Measurements from ENCODE around the gene IL17RA. TPM values are rescaled to one million over a fixed set of nuclear protein-coding genes. Genes with fewer than 3 reads are reported as not detected.

The IL17RA gene
- total RNA-seq, 2 donors from 2014 or later, result 7.9 to 12.2 TPM

DNA sequence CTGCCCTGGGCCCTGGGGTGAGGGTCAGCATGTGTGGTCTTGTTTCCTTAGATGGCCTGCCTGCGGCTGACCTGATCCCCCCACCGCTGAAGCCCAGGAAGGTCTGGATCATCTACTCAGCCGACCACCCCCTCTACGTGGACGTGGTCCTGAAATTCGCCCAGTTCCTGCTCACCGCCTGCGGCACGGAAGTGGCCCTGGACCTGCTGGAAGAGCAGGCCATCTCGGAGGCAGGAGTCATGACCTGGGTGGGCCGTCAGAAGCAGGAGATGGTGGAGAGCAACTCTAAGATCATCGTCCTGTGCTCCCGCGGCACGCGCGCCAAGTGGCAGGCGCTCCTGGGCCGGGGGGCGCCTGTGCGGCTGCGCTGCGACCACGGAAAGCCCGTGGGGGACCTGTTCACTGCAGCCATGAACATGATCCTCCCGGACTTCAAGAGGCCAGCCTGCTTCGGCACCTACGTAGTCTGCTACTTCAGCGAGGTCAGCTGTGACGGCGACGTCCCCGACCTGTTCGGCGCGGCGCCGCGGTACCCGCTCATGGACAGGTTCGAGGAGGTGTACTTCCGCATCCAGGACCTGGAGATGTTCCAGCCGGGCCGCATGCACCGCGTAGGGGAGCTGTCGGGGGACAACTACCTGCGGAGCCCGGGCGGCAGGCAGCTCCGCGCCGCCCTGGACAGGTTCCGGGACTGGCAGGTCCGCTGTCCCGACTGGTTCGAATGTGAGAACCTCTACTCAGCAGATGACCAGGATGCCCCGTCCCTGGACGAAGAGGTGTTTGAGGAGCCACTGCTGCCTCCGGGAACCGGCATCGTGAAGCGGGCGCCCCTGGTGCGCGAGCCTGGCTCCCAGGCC lies 23.7 kb downstream of the IL17RA start:
- TF ChIP-seq, protein P1, sequence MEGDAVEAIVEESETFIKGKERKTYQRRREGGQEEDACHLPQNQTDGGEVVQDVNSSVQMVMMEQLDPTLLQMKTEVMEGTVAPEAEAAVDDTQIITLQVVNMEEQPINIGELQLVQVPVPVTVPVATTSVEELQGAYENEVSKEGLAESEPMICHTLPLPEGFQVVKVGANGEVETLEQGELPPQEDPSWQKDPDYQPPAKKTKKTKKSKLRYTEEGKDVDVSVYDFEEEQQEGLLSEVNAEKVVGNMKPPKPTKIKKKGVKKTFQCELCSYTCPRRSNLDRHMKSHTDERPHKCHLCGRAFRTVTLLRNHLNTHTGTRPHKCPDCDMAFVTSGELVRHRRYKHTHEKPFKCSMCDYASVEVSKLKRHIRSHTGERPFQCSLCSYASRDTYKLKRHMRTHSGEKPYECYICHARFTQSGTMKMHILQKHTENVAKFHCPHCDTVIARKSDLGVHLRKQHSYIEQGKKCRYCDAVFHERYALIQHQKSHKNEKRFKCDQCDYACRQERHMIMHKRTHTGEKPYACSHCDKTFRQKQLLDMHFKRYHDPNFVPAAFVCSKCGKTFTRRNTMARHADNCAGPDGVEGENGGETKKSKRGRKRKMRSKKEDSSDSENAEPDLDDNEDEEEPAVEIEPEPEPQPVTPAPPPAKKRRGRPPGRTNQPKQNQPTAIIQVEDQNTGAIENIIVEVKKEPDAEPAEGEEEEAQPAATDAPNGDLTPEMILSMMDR (IDR thresholded peaks at IDR 0.05), result no peak
- no peak overlapping the region for H3K27ac ChIP-seq
- H3K4me3 ChIP-seq, result no peak overlapping the region
- H3K36me3 ChIP-seq, result peaks cover 27% of the 10 kb centered on the region
- H3K9me3 ChIP-seq, result no peaks in the 10 kb centered on the region
- no peaks in the 10 kb centered on the region for H3K4me1 ChIP-seq
- no peak for DNase-seq (ENCODE audit: low spot score)
- no peaks in the 10 kb centered on the region for H3K27me3 ChIP-seq

DNA sequence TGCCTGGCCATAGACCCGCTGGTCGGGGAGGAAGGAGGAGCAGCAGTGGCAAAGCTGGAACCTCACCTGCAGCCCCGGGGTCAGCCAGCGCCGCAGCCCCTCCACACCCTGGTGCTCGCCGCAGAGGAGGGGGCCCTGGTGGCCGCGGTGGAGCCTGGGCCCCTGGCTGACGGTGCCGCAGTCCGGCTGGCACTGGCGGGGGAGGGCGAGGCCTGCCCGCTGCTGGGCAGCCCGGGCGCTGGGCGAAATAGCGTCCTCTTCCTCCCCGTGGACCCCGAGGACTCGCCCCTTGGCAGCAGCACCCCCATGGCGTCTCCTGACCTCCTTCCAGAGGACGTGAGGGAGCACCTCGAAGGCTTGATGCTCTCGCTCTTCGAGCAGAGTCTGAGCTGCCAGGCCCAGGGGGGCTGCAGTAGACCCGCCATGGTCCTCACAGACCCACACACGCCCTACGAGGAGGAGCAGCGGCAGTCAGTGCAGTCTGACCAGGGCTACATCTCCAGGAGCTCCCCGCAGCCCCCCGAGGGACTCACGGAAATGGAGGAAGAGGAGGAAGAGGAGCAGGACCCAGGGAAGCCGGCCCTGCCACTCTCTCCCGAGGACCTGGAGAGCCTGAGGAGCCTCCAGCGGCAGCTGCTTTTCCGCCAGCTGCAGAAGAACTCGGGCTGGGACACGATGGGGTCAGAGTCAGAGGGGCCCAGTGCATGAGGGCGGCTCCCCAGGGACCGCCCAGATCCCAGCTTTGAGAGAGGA lies 24.5 kb downstream of the IL17RA start:
- DNase-seq (ENCODE audit: low spot score), result no peak
- no peaks in the 10 kb centered on the region for H3K27me3 ChIP-seq
- H3K36me3 ChIP-seq, result peaks cover 26% of the 10 kb centered on the region
- no peaks in the 10 kb centered on the region for H3K9me3 ChIP-seq
- TF ChIP-seq, protein P1 (IDR thresholded peaks at IDR 0.05), result no peak
- H3K27ac ChIP-seq, result no peak overlapping the region
- H3K4me3 ChIP-seq, result no peak overlapping the region
- no peaks in the 10 kb centered on the region for H3K4me1 ChIP-seq

DNA sequence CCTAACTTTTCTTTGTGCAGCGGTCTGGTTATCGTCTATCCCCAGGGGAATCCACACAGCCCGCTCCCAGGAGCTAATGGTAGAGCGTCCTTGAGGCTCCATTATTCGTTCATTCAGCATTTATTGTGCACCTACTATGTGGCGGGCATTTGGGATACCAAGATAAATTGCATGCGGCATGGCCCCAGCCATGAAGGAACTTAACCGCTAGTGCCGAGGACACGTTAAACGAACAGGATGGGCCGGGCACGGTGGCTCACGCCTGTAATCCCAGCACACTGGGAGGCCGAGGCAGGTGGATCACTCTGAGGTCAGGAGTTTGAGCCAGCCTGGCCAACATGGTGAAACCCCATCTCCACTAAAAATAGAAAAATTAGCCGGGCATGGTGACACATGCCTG lies 25.2 kb downstream of the IL17RA start:
- H3K4me1 ChIP-seq, result no peaks in the 10 kb centered on the region
- no peak overlapping the region for H3K27ac ChIP-seq

DNA sequence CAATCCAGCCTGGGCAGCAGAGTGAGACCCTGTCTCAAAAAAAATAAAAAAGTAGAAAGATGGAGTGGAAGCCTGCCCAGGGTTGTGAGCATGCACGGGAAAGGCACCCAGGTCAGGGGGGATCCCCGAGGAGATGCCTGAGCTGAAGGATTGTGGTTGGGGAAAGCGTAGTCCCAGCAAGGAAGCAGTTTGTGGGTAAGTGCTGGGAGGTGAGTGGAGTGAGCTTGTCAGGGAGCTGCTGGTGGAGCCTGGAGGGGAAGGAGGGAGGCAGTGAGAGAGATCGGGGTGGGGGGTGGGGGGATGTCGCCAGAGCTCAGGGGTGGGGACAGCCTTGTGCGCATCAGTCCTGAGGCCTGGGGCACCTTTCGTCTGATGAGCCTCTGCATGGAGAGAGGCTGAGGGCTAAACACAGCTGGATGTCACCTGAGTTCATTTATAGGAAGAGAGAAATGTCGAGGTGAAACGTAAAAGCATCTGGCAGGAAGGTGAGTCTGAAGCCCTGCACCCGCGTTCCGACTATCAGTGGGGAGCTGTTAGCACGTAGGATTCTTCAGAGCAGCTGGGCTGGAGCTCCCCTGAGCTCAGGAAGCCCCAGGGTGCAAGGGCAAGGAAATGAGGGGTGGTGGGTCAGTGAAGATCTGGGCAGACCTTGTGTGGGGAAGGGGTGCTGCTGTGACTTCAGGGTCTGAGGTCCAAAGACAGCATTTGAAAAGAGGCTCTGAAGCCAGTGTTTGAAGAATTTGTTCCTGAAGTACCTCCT lies 26.2 kb downstream of the IL17RA start:
- TF ChIP-seq, protein P1 (IDR thresholded peaks at IDR 0.05), result no peak
- DNase-seq (ENCODE audit: low spot score), result no peak
- H3K9me3 ChIP-seq, result no peaks in the 10 kb centered on the region
- no peaks in the 10 kb centered on the region for H3K4me1 ChIP-seq
- no peak overlapping the region for H3K27ac ChIP-seq
- no peak overlapping the region for H3K4me3 ChIP-seq
- H3K27me3 ChIP-seq, result no peaks in the 10 kb centered on the region
- H3K36me3 ChIP-seq, result peaks cover 21% of the 10 kb centered on the region

More for the DNA sequence above, 25.2 kb downstream of the IL17RA start:
- H3K27me3 ChIP-seq, result no peaks in the 10 kb centered on the region
- no peak for DNase-seq (ENCODE audit: low spot score)
- no peak overlapping the region for H3K4me3 ChIP-seq
- TF ChIP-seq, protein P1 (IDR thresholded peaks at IDR 0.05), result no peak
- peaks cover 23% of the 10 kb centered on the region for H3K36me3 ChIP-seq
- no peaks in the 10 kb centered on the region for H3K9me3 ChIP-seq

DNA sequence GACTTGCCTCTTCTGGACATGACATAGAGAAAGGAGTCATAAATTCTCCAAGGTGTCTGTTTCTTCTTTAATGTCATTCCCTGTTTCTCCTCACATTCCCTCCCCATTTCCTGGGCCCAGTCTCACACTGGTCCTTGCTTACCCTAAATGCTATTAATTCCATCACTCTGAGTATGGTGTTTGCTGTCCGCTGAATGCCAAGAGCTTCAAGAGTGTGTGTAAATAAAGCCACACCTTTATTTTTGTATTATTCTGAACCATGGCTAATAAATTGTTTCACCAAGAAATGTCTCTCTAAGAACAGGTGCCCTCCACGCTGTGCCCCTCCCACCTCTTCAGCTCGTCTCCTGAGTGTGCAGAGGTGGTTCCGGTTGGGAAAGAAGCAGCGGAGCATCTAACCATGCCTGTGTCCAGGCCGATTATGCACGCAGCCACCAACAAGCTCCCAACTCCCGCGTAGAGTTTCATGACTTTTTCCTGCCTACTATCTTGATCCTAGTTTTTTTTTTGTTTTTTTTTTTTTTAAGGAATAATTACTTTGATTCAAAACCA lies 27.8 kb downstream of the IL17RA start:
- TF ChIP-seq, protein P1 (IDR thresholded peaks at IDR 0.05), result no peak

More for the DNA sequence above, 27.8 kb downstream of the IL17RA start:
- Histone ChIP-seq H3K4me3 (no peak overlapping the region), H3K27me3 (no peaks in the 10 kb centered on the region), H3K27ac (no peak overlapping the region), H3K36me3 (peaks cover 20% of the 10 kb centered on the region), H3K9me3 (no peaks in the 10 kb centered on the region), H3K4me1 (peaks cover 0 to 8% of the 10 kb centered on the region in 2 donors)
- no peak for DNase-seq (ENCODE audit: low spot score)
